ENCODE data around the gene FBXO8. TPM values are rescaled to one million over a fixed set of nuclear protein-coding genes. Genes with fewer than 3 reads are reported as not detected.

The FBXO8 gene
- total and polyA plus RNA-seq, 4 donors, result 23.0 to 27.4 (median 25.7) TPM

DNA sequence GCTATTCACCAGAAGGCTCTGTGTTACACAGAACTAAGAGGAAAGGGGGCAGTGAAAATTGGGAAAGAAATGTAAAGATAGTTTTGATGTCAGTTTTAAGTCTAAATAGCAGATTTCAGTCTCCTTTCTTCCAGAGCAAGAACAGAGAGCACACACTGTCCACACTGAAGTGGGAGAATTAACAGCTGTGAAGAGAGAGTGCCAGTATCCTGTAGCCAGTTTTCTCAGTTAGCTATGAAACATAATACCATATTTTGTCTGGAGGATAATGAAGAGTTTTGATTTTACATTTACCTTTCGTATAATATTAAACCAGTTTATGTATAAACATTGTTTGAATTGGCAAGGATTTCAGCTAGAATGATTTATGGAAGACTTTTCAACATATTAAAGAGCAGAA, 35.1 kb downstream of the FBXO8 start:
- H3K4me1 ChIP-seq (ENCODE audit: control insufficient read depth in 1 of 2, insufficient read depth in 2 of 2, low read length in 2 of 2), result no peaks in the 10 kb centered on the region
- intact Hi-C loops (cut with DNase I), result no loop called here
- no peaks in the 10 kb centered on the region for H3K9me3 ChIP-seq (ENCODE audit: control insufficient read depth, low read length)
- H3K27me3 ChIP-seq (ENCODE audit: control insufficient read depth in 1 of 2, insufficient read depth in 2 of 2, low read length in 1 of 2), result no peaks in the 10 kb centered on the region
- no peak overlapping the region for H3K27ac ChIP-seq (ENCODE audit: low read depth in 1 of 2, low read length in 2 of 2)
- ATAC-seq (ENCODE audit: low FRiP score) (no peak), DNase-seq (no peak)
- H3K4me3 ChIP-seq (ENCODE audit: low read length in 2 of 2), result no peak overlapping the region
- H3K36me3 ChIP-seq (ENCODE audit: control insufficient read depth in 1 of 2, insufficient read depth in 2 of 2, low read length in 1 of 2), result no peaks in the 10 kb centered on the region
- 31 to 38% methylated on average over 1 of the region's 1 CpG for WGBS, 2 donors

GRCh38 chr4:174245714-174246113, 37.8 kb downstream of the FBXO8 start:
- DNase-seq, result no peak
- H3K27ac ChIP-seq (ENCODE audit: low read depth in 1 of 2, low read length in 2 of 2), result no peak overlapping the region
- no peaks in the 10 kb centered on the region for H3K27me3 ChIP-seq (ENCODE audit: control insufficient read depth in 1 of 2, insufficient read depth in 2 of 2, low read length in 1 of 2)
- H3K36me3 ChIP-seq (ENCODE audit: control insufficient read depth in 1 of 2, insufficient read depth in 2 of 2, low read length in 1 of 2), result no peaks in the 10 kb centered on the region
- WGBS, 2 donors, result 84 to 90% methylated on average over 1 of the region's 1 CpG
- H3K4me3 ChIP-seq (ENCODE audit: low read length in 2 of 2), result no peak overlapping the region
- intact Hi-C loops (cut with DNase I), result no loop called here
- no peaks in the 10 kb centered on the region for H3K4me1 ChIP-seq (ENCODE audit: control insufficient read depth in 1 of 2, insufficient read depth in 2 of 2, low read length in 2 of 2)
- ATAC-seq (ENCODE audit: low FRiP score), result no peak
- H3K9me3 ChIP-seq (ENCODE audit: control insufficient read depth, low read length), result no peaks in the 10 kb centered on the region

DNA sequence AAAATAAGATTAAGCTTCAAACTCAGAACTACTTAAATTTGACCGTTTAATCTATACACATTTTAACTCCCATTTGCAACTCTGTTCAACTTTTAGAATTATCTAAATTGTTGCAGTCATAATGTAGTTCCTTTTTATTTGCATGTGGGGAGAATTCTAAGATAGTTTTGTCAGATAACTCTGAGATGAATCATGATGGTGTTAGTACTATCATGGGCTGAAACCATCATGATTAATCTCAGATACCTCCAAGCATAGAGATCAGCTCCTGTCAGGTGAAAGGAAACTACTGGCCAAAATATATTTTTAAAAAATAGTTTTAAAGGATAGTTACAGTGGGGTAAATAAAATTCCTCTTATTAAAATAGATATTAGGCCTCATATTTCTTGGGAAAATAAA, 39.0 kb downstream of the FBXO8 start:
- no peak overlapping the region for H3K4me3 ChIP-seq (ENCODE audit: low read length in 2 of 2)
- no peak for ATAC-seq (ENCODE audit: low FRiP score)
- no peaks in the 10 kb centered on the region for H3K36me3 ChIP-seq (ENCODE audit: control insufficient read depth in 1 of 2, insufficient read depth in 2 of 2, low read length in 1 of 2)
- H3K27ac ChIP-seq (ENCODE audit: low read depth in 1 of 2, low read length in 2 of 2), result no peak overlapping the region
- no peaks in the 10 kb centered on the region for H3K4me1 ChIP-seq (ENCODE audit: control insufficient read depth in 1 of 2, insufficient read depth in 2 of 2, low read length in 2 of 2)
- H3K9me3 ChIP-seq (ENCODE audit: control insufficient read depth, low read length), result no peaks in the 10 kb centered on the region
- H3K27me3 ChIP-seq (ENCODE audit: control insufficient read depth in 1 of 2, insufficient read depth in 2 of 2, low read length in 1 of 2), result no peaks in the 10 kb centered on the region
- 87 to 93% methylated on average over 1 of the region's 1 CpG for WGBS, 2 donors
- DNase-seq, result no peak
- intact Hi-C loops (cut with DNase I), result no loop called here

- Histone ChIP-seq H3K27ac (ENCODE audit: low read depth in 1 of 2, low read length in 2 of 2) (no peak overlapping the region), H3K27me3 (ENCODE audit: control insufficient read depth in 1 of 2, insufficient read depth in 2 of 2, low read length in 1 of 2) (no peaks in the 10 kb centered on the region), H3K9me3 (ENCODE audit: control insufficient read depth, low read length) (no peaks in the 10 kb centered on the region), H3K4me3 (ENCODE audit: low read length in 2 of 2) (no peak overlapping the region), H3K36me3 (ENCODE audit: control insufficient read depth in 1 of 2, insufficient read depth in 2 of 2, low read length in 1 of 2) (peaks cover 0 to 2% of the 10 kb centered on the region in 2 donors), H3K4me1 (ENCODE audit: control insufficient read depth in 1 of 2, insufficient read depth in 2 of 2, low read length in 2 of 2) (no peaks in the 10 kb centered on the region)
- 65 to 75% methylated on average over 3 of the region's 3 CpGs for WGBS, 2 donors
- DNase-seq (no peak), ATAC-seq (ENCODE audit: low FRiP score) (no peak)
- intact Hi-C loops (cut with DNase I), result no loop called here
These were observed 42.3 kb downstream of the FBXO8 start for GRCh38 chr4:174241162-174241561.

DNA sequence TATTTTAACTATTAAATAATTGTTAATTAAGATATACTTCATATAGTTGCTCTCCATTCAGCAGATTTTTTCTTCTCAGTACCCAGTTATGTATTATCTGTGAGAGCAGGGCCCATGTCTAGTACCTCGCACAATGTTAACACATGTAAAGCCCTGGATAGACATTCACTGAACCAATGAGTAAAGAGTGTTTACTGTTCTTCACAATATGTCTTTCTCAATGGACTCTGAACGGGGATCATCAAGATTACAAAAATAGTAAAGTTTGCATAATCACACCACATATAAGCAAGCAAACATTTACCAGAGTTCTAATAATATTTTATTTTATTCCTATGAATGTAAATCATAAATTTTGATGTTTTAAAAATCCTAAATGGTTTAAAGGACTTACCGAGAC, 47.1 kb downstream of the FBXO8 start:
- Histone ChIP-seq H3K27ac (ENCODE audit: low read depth in 1 of 2, low read length in 2 of 2) (no peak overlapping the region), H3K36me3 (ENCODE audit: control insufficient read depth in 1 of 2, insufficient read depth in 2 of 2, low read length in 1 of 2) (peaks cover 0 to 2% of the 10 kb centered on the region in 2 donors), H3K27me3 (ENCODE audit: control insufficient read depth in 1 of 2, insufficient read depth in 2 of 2, low read length in 1 of 2) (no peaks in the 10 kb centered on the region), H3K4me1 (ENCODE audit: control insufficient read depth in 1 of 2, insufficient read depth in 2 of 2, low read length in 2 of 2) (no peaks in the 10 kb centered on the region), H3K9me3 (ENCODE audit: control insufficient read depth, low read length) (no peaks in the 10 kb centered on the region), H3K4me3 (ENCODE audit: low read length in 2 of 2) (no peak overlapping the region)
- 77 to 96% methylated on average over 3 of the region's 3 CpGs for WGBS, 2 donors
- intact Hi-C loops (cut with DNase I), result no loop called here
- ATAC-seq (ENCODE audit: low FRiP score) (no peak), DNase-seq (no peak)

DNA sequence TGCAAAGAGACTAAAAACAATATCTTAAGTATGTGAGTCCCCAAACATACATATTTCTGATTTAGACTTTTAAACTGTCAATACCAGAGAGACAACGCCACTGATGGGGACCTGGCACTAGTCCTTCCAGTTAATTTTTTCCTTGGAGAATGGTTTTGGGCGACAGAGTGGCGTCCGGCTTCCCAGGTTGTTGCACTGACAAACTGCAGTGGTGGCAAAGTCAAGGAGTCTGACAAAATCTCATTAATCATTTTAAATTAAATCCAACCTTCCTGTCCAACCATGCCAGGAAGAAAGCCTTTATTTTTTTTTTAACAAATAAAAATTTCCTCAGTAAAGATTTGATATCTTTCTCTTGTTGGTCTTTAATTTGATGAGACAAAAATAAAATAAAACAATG, 52.8 kb downstream of the FBXO8 start:
- no peaks in the 10 kb centered on the region for H3K4me1 ChIP-seq (ENCODE audit: control insufficient read depth in 1 of 2, insufficient read depth in 2 of 2, low read length in 2 of 2)
- no peak overlapping the region for H3K4me3 ChIP-seq (ENCODE audit: low read length in 2 of 2)
- no peaks in the 10 kb centered on the region for H3K9me3 ChIP-seq (ENCODE audit: control insufficient read depth, low read length)
- DNase-seq (no peak), ATAC-seq (ENCODE audit: low FRiP score) (no peak)
- H3K36me3 ChIP-seq (ENCODE audit: control insufficient read depth in 1 of 2, insufficient read depth in 2 of 2, low read length in 1 of 2), result no peaks in the 10 kb centered on the region
- WGBS, 2 donors, result 85 to 86% methylated on average over 4 of the region's 4 CpGs
- no peak overlapping the region for H3K27ac ChIP-seq (ENCODE audit: low read depth in 1 of 2, low read length in 2 of 2)
- no peaks in the 10 kb centered on the region for H3K27me3 ChIP-seq (ENCODE audit: control insufficient read depth in 1 of 2, insufficient read depth in 2 of 2, low read length in 1 of 2)
- intact Hi-C loops (cut with DNase I), result no loop called here

DNA sequence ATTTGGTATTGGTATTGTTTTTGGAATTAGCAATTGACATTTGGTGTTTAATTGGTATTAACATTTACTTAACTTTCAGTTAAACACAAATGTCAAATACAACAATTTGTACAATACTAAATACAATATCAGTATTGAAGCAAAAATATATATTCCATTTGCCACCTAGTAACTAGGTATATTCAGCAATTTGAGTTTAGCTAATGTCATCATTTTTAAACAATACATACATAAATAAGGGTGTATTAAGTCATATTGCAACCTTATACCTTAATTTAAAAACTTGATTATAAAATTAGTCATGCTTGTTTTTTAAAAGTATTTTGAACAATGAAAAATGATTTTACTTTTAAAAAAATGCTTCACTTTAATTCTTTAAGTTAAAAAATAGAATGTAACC, 53.3 kb downstream of the FBXO8 start:
- DNase-seq (no peak), ATAC-seq (ENCODE audit: low FRiP score) (no peak)
- Histone ChIP-seq H3K36me3 (ENCODE audit: control insufficient read depth in 1 of 2, insufficient read depth in 2 of 2, low read length in 1 of 2) (no peaks in the 10 kb centered on the region), H3K27ac (ENCODE audit: low read depth in 1 of 2, low read length in 2 of 2) (no peak overlapping the region), H3K9me3 (ENCODE audit: control insufficient read depth, low read length) (no peaks in the 10 kb centered on the region), H3K4me1 (ENCODE audit: control insufficient read depth in 1 of 2, insufficient read depth in 2 of 2, low read length in 2 of 2) (no peaks in the 10 kb centered on the region), H3K4me3 (ENCODE audit: low read length in 2 of 2) (no peak overlapping the region), H3K27me3 (ENCODE audit: control insufficient read depth in 1 of 2, insufficient read depth in 2 of 2, low read length in 1 of 2) (no peaks in the 10 kb centered on the region)
- intact Hi-C loops (cut with DNase I), result no loop called here

- ATAC-seq (ENCODE audit: low FRiP score) (no peak), DNase-seq (no peak)
- 61 to 71% methylated on average over 2 of the region's 2 CpGs for WGBS, 2 donors
- no peak overlapping the region for H3K4me3 ChIP-seq (ENCODE audit: low read length in 2 of 2)
- no peaks in the 10 kb centered on the region for H3K36me3 ChIP-seq (ENCODE audit: control insufficient read depth in 1 of 2, insufficient read depth in 2 of 2, low read length in 1 of 2)
- H3K9me3 ChIP-seq (ENCODE audit: control insufficient read depth, low read length), result no peaks in the 10 kb centered on the region
- no peaks in the 10 kb centered on the region for H3K27me3 ChIP-seq (ENCODE audit: control insufficient read depth in 1 of 2, insufficient read depth in 2 of 2, low read length in 1 of 2)
- intact Hi-C loops (cut with DNase I), result no loop called here
- no peak overlapping the region for H3K27ac ChIP-seq (ENCODE audit: low read depth in 1 of 2, low read length in 2 of 2)
- no peaks in the 10 kb centered on the region for H3K4me1 ChIP-seq (ENCODE audit: control insufficient read depth in 1 of 2, insufficient read depth in 2 of 2, low read length in 2 of 2)
These were observed 54.5 kb downstream of the FBXO8 start for GRCh38 chr4:174228988-174229387.

GRCh38 chr4:174225349-174226049, 58.0 kb downstream of the FBXO8 start:
- no peaks in the 10 kb centered on the region for H3K27me3 ChIP-seq (ENCODE audit: control insufficient read depth in 1 of 2, insufficient read depth in 2 of 2, low read length in 1 of 2)
- no peak overlapping the region for H3K4me3 ChIP-seq (ENCODE audit: low read length in 2 of 2)
- 46 to 47% methylated on average over 9 of the region's 9 CpGs for WGBS, 2 donors
- intact Hi-C loops (cut with DNase I), result no loop called here
- DNase-seq, result no peak
- no peaks in the 10 kb centered on the region for H3K4me1 ChIP-seq (ENCODE audit: control insufficient read depth in 1 of 2, insufficient read depth in 2 of 2, low read length in 2 of 2)
- H3K27ac ChIP-seq (ENCODE audit: low read depth in 1 of 2, low read length in 2 of 2), result no peak overlapping the region
- no peak for ATAC-seq (ENCODE audit: low FRiP score)
- H3K36me3 ChIP-seq (ENCODE audit: control insufficient read depth in 1 of 2, insufficient read depth in 2 of 2, low read length in 1 of 2), result no peaks in the 10 kb centered on the region
- no peaks in the 10 kb centered on the region for H3K9me3 ChIP-seq (ENCODE audit: control insufficient read depth, low read length)
